Natural killer cell (primary cell): ENCODE results near the gene SMIM41. TPM values are rescaled to one million over a fixed set of nuclear protein-coding genes. Genes with fewer than 3 reads are reported as not detected.

Source experiments
- ATAC-seq, 3 donors: fragments of 150-1000 bp in 2 of 3; fragments of 200-7000 bp in 1 of 3; cut with Tn5 transposase; 1 replicate in 1 of 3; 2 replicates in 2 of 3; pipeline ENCODE4 v1.10.0; 2021; ENCODE audit warnings: mild to moderate bottlenecking in 2 of 3, moderate library complexity in 2 of 3
- DNase-seq, 2 donors: peaks; one replicate each; pipeline versions ENCODE4 v3.0.0 to v3.0.0-alpha.2; 2013 to 2021; ENCODE audit warnings: mixed read lengths in 1 of 2
- H3K27ac ChIP-seq: one replicate; pipeline ENCODE4 v1.5.1; 2013; ENCODE audit warnings: mild to moderate bottlenecking, low read length
- H3K27me3 ChIP-seq: one replicate; pipeline ENCODE4 v1.6.1; 2013; ENCODE audit warnings: low read length; ENCODE audit not compliant: control insufficient read depth, insufficient read depth
- H3K36me3 ChIP-seq: one replicate; pipeline ENCODE4 v1.6.1; 2013; ENCODE audit warnings: low read length; ENCODE audit not compliant: control insufficient read depth, insufficient read depth
- H3K4me1 ChIP-seq: one replicate; pipeline ENCODE4 v1.6.1; 2013; ENCODE audit warnings: low read length; ENCODE audit not compliant: control insufficient read depth, insufficient read depth
- H3K4me3 ChIP-seq: one replicate; pipeline ENCODE4 v1.5.1; 2013; ENCODE audit warnings: low read length
- H3K9me3 ChIP-seq: one replicate; pipeline ENCODE4 v1.6.1; 2013; ENCODE audit warnings: low read length; ENCODE audit not compliant: control insufficient read depth, insufficient read depth
- H3K27ac Mint-ChIP-seq, 2 donors: one replicate each; pipeline ENCODE4 v1.8.0; 2022; ENCODE audit warnings: mild to moderate bottlenecking in 2 of 2, mixed read lengths in 2 of 2, moderate library complexity in 1 of 2
- H3K27me3 Mint-ChIP-seq, 2 donors: one replicate each; pipeline ENCODE4 v1.8.0; 2022; ENCODE audit warnings: low read depth in 2 of 2, mixed read lengths in 2 of 2
- H3K36me3 Mint-ChIP-seq: one replicate; pipeline ENCODE4 v1.8.0; 2022; ENCODE audit warnings: mixed read lengths
- H3K4me1 Mint-ChIP-seq, 2 donors: one replicate each; pipeline ENCODE4 v1.8.0; 2022; ENCODE audit warnings: mixed read lengths in 2 of 2
- H3K4me3 Mint-ChIP-seq: one replicate; pipeline ENCODE4 v1.8.0; 2022; ENCODE audit warnings: mild to moderate bottlenecking, moderate library complexity, mixed read lengths
- H3K9me3 Mint-ChIP-seq, 2 donors: one replicate each; pipeline ENCODE4 v1.8.0; 2022; ENCODE audit warnings: mixed read lengths in 2 of 2
- CTCF ChIP-seq: fragments of 200-600 bp; IDR thresholded peaks from one replicate; pipeline ENCODE4 v1.8.0; 2022; ENCODE audit warnings: antibody characterized with exemption
- WGBS: methylation state at CpG from one replicate; pipeline ENCODE4 v1.1.7; 2013; ENCODE audit warnings: missing lambda C conversion rate; ENCODE audit not compliant: insufficient coverage; 5-methylcytosine and 5-hydroxymethylcytosine counted together
- intact Hi-C: fragments of 100-400 bp; cut with micrococcal nuclease; formaldehyde crosslinking; loops from one replicate; pipeline ENCODE4 v1.14.2; 2022
- total RNA-seq, 4 donors: library from RNA; stranded (reverse); fragments of 120-200 nt in 1 of 4; gene quantifications; one replicate each; pipeline versions ENCODE4 v1.2.3 to v1.2.4, GENCODE V29; 2013 to 2022

SMIM41 gene
- total RNA-seq, 3 donors from 2014 or later (not counting 1 experiment from before 2014, with no cell fraction given) = not detected

DNA sequence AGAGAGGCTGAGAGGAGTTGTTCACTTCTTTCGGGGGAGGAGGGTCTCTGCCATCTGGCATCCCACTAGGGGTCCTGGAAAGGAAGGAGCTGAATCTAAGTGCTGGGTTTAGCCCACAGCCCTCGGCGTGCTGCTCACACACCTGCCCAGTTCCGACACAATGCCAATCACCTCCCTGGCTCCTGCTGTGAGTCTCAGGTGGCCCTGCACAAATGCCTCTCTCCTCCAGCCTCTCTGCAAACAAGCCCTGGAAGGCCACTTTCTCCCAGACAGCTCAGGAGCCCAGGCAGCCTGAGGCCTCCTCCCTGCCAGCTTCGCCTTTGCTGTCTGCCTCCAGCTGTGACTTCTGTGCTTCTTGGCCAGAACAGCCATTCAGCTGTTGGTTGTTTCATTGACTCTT is 51.2 kb downstream of the SMIM41 start:
- H3K27me3 ChIP-seq = no peaks in the 10 kb centered on the region
- WGBS = 85% methylated on average over 5 of the region's 5 CpGs
- Mint-ChIP-seq H3K27ac (no peak overlapping the region), H3K4me1 (no peaks in the 10 kb centered on the region), H3K36me3 (no peaks in the 10 kb centered on the region), H3K4me3 (no peak overlapping the region), H3K9me3 (no peaks in the 10 kb centered on the region), H3K27me3 (peaks cover 17 to 18% of the 10 kb centered on the region in 2 donors)
- no peak overlapping the region for H3K4me3 ChIP-seq
- ATAC-seq (no peak), DNase-seq (no peak)
- H3K36me3 ChIP-seq = no peaks in the 10 kb centered on the region
- H3K9me3 ChIP-seq = no peaks in the 10 kb centered on the region
- intact Hi-C loops = no loop called here
- H3K4me1 ChIP-seq = no peaks in the 10 kb centered on the region
- no peak overlapping the region for H3K27ac ChIP-seq
- TF ChIP-seq CTCF = no peak

DNA sequence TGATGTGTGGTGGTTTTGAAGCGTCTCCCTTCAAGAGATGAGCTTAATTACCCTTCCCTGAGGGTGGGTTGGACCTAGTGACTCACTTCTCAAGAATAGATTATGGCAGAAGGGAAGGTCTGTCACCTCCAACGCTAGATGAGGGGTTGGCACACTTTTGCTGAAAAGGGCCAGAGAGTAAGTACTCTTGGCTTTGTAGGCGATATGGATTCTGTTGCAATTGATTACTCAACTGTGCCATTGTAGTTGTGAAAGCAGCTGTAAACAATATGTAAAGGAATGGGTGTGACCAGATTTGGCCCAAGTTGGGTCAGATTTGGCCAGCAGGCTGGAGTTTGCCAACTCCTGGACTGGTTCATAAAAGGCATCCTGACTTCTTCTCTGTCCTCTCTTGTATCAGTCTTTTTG is 53.3 kb downstream of the SMIM41 start:
- no peak overlapping the region for H3K27ac ChIP-seq

GRCh38 chr12:52137746-52138145 is 58.2 kb downstream of the SMIM41 start:
- 88% methylated on average over 5 of the region's 5 CpGs for WGBS
- no peak overlapping the region for H3K27ac Mint-ChIP-seq
- Histone ChIP-seq H3K36me3 (no peaks in the 10 kb centered on the region), H3K27ac (no peak overlapping the region), H3K27me3 (peaks cover 2% of the 10 kb centered on the region), H3K4me3 (no peak overlapping the region), H3K4me1 (no peaks in the 10 kb centered on the region), H3K9me3 (no peaks in the 10 kb centered on the region)
- H3K4me3 Mint-ChIP-seq = no peak overlapping the region
- no peaks in the 10 kb centered on the region for H3K9me3 Mint-ChIP-seq
- H3K36me3 Mint-ChIP-seq = no peaks in the 10 kb centered on the region
- DNase-seq (no peak), ATAC-seq (no peak)
- no peak for TF ChIP-seq CTCF
- H3K27me3 Mint-ChIP-seq = peaks cover 7 to 17% of the 10 kb centered on the region in 2 donors
- intact Hi-C loops = no loop called here
- H3K4me1 Mint-ChIP-seq = no peaks in the 10 kb centered on the region

More for the DNA sequence above, 53.3 kb downstream of the SMIM41 start:
- Mint-ChIP-seq H3K27me3 (peaks cover 6 to 14% of the 10 kb centered on the region in 2 donors), H3K9me3 (no peaks in the 10 kb centered on the region), H3K36me3 (no peaks in the 10 kb centered on the region), H3K4me3 (no peak overlapping the region), H3K27ac (no peak overlapping the region), H3K4me1 (no peaks in the 10 kb centered on the region)
- Histone ChIP-seq H3K27me3 (no peaks in the 10 kb centered on the region), H3K36me3 (no peaks in the 10 kb centered on the region), H3K4me1 (no peaks in the 10 kb centered on the region), H3K4me3 (no peak overlapping the region), H3K9me3 (no peaks in the 10 kb centered on the region)
- TF ChIP-seq CTCF = no peak
- DNase-seq (no peak), ATAC-seq (no peak)
- intact Hi-C loops = no loop called here
- WGBS = 80% methylated on average over 3 of the region's 3 CpGs

- no peak for TF ChIP-seq CTCF
- intact Hi-C loops = no loop called here
- Mint-ChIP-seq H3K9me3 (no peaks in the 10 kb centered on the region), H3K36me3 (no peaks in the 10 kb centered on the region), H3K4me1 (no peaks in the 10 kb centered on the region), H3K27me3 (peaks cover 7 to 17% of the 10 kb centered on the region in 2 donors), H3K27ac (no peak overlapping the region), H3K4me3 (no peak overlapping the region)
- WGBS = 89% methylated on average over 13 of the region's 13 CpGs
- no peak overlapping the region for H3K27ac ChIP-seq
- no peaks in the 10 kb centered on the region for H3K4me1 ChIP-seq
- ATAC-seq = no peak
- no peaks in the 10 kb centered on the region for H3K9me3 ChIP-seq
- H3K36me3 ChIP-seq = no peaks in the 10 kb centered on the region
- peaks cover 2% of the 10 kb centered on the region for H3K27me3 ChIP-seq
- no peak overlapping the region for H3K4me3 ChIP-seq
- no peak for DNase-seq
Observed at GRCh38 chr12:52139147-52139546, 59.6 kb downstream of the SMIM41 start.
